ENCODE measurements around the gene TRIM32.
"Not testable (repeated sequence)": the region's sequence is repeated elsewhere in the genome, so short reads cannot be mapped to it uniquely, and the experiment has no call there.

TRIM32 gene

DNA sequence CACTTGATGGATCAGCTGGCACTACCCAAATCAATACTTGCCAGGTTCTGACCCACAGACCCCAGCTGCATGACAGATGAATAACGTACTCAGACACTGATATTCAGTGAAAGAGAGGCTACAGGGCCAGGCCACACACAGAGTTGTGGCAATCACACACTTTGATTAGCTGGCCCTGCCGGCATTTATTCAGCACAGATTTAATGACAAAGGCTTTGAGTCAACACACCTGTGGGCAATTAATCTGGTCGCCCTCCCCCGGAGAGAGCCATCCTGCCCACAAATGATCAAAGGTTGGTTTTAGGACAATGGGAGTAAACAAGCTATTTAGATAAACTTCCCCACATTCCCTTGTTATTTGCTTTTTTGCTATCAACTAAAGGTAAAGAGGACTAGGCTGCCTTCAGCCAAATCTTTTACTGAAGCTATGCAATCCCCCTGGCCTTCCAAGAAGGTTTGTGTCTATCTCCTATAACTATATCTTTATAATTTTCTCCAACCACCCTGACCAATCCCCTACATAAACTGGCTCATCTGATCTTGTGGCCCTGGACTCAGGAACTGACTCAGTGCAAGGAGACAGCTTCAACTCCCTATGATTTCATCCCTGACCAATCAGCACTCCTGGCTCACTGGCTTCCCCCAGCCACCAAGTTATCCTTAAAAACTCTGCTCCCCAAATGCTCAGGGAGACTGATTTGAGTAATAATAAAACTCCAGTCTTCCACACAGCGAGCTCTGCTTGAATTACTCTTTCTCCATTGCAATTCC, 12.7 kb upstream of the TRIM32 start:
- no peak for DNase-seq (ENCODE audit: low spot score)

DNA sequence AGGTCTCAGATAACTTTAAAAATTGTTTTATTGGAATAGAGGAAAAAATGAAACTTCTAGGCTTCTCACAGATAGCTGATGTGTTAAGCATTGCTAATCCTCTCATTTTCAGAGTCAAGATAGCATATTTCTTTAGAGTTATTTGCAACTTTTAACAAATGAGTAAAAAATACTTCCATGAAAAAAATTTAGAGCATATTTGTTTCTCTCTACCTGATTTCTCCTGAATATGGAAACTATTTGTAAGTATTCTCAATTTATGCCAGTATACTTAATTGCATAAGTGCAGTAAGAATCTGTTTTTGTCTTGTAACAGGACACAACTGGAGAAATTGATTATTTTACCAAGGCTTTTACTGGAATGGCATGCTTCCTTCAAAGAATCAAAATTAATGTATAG, 3.6 kb upstream of the TRIM32 start:
- DNase-seq (ENCODE audit: low spot score), result no peak

DNA sequence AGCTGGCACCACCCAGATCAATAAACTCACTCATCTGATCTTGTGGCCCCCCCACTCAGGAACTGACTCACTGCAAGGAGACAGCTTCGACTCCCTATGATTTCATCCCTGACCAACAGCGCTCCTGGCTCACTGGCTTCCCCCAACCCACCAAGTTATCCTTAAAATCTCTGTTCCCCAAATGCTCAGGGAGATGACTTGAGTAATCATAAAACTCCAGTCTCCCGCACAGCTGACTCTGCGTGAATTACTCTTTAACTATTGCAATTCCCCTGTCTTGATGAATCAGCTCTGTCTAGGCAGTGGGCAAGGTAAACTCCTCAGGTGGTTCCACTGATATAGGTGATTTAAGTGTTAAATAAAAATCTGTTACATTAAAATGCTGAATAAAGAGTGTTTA, 1.9 kb upstream of the TRIM32 start:
- no peak for DNase-seq (ENCODE audit: low spot score)

- DNase-seq (ENCODE audit: low spot score), result no peak
Measured at GRCh38 chr9:116686135-116686534, 970 bp upstream of the TRIM32 start.

DNA sequence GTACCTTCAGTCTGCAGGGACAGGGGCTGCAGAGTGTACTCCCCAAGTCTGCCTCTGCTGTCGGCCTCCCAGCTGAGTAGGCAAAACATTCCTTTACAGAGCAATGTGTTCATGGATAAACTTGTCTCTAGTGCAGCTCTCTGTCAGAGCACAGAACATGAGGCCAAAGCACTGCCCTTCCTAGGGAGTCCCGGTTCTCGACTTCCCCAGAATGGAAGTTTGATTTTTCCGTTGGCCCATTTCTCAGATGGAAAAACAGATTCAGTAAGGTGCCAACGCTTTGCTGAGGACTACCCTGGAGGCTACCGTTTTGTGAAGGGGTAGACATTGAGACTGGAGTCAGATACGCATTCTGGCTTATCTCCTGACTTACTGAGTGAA, 422 bp upstream of the TRIM32 start:
- no peak for DNase-seq (ENCODE audit: low spot score)

DNA sequence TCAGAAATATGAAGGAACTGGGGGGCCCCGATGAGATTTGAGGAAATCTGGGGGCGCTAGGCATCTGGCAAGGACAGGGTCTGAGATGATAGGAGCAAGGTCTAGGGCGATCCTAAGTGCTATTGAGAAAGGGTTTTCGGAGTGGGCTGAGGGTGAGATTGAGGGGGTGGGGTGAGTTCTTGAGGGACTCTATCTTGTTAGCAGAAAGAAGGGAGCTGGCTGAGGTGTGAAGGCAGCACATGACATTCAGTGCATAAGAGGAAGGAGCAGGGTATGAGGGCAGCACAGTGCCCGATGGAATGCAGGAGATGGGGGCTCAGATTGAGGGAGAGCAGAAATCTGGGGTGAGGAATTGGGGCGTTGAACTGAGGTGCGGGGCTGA, 640 bp downstream of the TRIM32 start:
- no peak for DNase-seq (ENCODE audit: low spot score)

DNA sequence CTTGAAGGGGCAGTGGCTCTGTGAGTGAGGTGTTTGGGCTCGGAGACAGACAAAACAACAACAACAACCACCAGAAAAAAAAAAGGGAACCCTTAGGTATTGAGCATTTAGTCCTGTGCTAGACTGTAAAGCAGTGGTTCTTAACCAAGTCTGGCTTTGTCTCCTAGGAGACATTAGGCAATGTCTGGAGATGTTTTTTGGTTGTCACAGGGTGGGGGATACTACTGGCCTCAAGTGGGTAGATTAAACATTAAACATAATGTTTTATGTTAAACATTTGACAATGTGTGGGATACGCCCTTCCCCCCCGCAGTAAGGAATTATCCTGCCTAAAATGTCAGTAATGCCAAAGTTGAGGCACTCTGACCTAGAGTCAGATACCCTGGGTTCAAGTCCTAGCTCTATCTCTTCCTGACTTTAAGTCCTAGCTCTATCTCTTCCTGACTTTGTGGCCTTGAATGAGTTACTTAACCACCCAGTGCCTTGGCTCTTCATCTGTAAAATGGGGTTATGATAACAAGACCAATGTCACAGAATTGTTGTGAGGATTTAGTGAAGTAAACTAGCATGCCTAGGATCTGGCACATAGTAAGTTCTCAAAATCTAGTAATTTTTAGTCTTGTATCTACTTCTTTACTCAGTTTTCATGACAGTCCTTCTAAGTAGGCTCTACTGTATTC, 1.8 kb downstream of the TRIM32 start:
- no peak for DNase-seq (ENCODE audit: low spot score)

- DNase-seq (ENCODE audit: low spot score), result no peak
Measured at GRCh38 chr9:116689486-116690032, 2.5 kb downstream of the TRIM32 start.

- DNase-seq (ENCODE audit: low spot score), result not testable (repeated sequence)
Measured at GRCh38 chr9:116690805-116691204, 3.7 kb downstream of the TRIM32 start.

GRCh38 chr9:116691607-116692006, 4.5 kb downstream of the TRIM32 start:
- no peak for DNase-seq (ENCODE audit: low spot score)

GRCh38 chr9:116692616-116693015, 5.5 kb downstream of the TRIM32 start:
- no peak for DNase-seq (ENCODE audit: low spot score)

DNA sequence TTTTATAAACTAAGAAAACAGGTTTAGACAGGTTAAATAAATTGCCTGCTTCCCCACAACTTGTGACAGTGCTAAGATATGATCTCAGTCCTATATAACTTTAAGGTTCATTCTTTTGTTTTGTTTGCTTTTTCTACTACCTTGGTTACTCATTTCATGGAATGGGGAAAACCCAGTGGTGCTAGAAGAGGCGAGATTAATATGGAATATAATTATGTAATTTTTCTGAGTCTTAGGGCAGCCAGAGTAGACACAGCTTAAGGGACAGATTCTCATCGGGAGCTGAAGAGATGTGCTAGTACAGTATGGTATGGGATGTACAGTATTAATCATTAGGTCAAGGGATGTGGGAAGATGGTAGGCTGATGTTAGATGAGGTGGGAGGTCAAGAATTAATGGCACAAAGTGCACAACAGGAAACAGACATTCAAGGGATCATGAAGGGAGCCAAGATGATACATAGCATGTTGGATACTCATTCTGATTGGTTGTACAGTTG, 6.2 kb downstream of the TRIM32 start:
- no peak for DNase-seq (ENCODE audit: low spot score)

- DNase-seq (ENCODE audit: low spot score), result no peak
Measured at GRCh38 chr9:116694785-116695291, 7.7 kb downstream of the TRIM32 start.

- DNase-seq (ENCODE audit: low spot score), result no peak
Measured at GRCh38 chr9:116695438-116695837, 8.3 kb downstream of the TRIM32 start.

DNA sequence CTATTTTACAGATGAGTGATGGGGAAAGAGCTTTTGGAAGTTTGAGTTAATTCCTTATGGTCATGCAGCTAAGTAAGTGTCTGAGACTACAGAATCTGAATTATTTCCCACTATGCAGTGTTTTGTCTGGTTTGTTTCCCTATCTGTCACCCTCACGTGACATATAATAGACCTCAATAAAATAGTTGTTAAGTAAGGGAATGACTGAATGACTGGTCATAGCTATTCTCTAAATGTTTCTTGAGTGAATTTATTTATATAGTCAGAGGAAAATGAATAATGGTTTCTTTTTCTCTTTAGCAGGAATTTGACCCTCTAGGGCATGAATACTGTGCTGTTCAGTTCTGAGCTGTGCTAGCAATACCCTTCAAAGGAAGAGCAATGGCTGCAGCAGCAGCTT, 10.3 kb downstream of the TRIM32 start:
- no peak for DNase-seq (ENCODE audit: low spot score)

- DNase-seq (ENCODE audit: low spot score), result no peak
Measured at GRCh38 chr9:116697887-116698286, 10.8 kb downstream of the TRIM32 start.

DNA sequence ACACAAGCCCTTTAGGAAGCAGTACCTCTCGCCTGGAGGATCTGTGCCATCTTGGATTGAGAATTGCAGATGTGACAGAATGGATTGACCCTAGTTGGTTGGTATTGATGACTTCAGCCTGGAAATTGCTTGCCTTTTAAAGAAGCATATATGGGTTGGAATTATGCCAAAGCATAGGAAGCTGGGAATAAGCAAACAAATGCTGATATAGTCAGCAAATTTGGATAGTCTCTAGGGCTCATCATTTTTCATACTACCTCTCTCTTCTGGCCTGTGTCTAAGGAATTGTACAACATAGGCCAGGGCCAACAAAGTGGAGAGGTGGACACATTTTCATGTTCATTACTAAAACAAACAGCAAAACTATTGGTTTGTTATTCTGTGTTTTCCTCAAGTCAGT, 13.2 kb downstream of the TRIM32 start:
- no peak for DNase-seq (ENCODE audit: low spot score)

GRCh38 chr9:116700882-116701865, 14.1 kb downstream of the TRIM32 start:
- DNase-seq (ENCODE audit: low spot score), result no peak

DNA sequence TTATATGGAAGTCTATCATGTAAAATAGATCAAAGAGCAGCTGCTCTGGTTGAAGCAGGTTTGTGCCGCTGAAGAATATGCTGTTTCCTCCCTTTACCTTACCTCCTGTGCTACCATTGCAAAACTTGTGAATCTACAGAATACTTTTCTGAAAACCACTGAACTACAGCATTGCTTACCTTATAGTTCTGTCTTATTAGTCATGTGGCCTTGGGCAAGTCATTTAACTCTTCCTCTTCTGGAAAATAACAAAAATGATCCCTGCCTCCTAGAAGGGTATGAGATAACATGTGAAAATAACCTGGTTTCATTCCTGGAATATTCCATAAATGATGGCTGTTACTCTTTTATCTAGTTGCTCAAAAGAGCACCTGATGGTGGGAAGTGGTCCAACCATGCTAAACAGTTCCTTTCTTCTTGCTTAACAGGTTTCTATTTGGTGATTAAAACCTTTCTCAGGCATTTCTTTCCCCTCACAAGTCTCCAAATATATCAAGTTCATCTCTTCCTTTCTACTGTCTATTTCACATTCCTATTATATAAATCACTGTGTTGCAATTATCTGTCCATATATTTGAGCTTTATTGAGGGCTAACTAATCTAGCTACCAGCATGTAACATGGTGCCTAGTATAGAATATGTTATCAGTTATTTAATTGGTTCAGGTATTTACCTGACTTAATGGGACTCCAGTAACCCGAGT, 15.0 kb downstream of the TRIM32 start:
- no peak for DNase-seq (ENCODE audit: low spot score)

DNA sequence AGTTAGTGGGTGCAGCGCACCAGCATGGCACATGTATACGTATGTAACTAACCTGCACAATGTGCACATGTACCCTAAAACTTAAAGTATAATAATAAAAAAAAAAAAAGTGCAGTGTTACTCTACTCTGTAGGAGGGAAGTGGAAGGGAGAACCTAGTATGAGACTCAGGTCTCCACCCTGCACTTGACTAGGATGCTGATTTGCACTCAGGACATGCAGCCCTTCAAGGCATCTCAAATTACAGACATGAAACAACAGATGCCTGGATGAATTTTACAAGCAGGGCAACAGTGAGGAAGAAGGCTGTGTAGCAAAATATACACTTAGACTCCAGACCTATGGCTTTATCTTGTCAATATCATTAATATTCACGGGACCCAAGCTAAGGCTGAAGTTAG, 16.5 kb downstream of the TRIM32 start:
- DNase-seq (ENCODE audit: low spot score), result no peak

- no peak for DNase-seq (ENCODE audit: low spot score)
Measured at GRCh38 chr9:116704470-116704869, 17.4 kb downstream of the TRIM32 start.

All from CD4-positive, alpha-beta T cell treated with Interleukin-6 at 100 ng/mL for 8 hours (primary cell).